Smooth muscle cell of the brain vasculature (primary cell): Measurements from ENCODE around the gene SH2D1A.
"Not testable (repeated sequence)": the region's sequence is repeated elsewhere in the genome, so short reads cannot be mapped to it uniquely, and the experiment has no call there.

ENCODE experiments used
- DNase-seq: peaks from one replicate; pipeline ENCODE4 v3.0.0-alpha.2; 2012; ENCODE audit warnings: low read depth, low spot score

SH2D1A gene

DNA sequence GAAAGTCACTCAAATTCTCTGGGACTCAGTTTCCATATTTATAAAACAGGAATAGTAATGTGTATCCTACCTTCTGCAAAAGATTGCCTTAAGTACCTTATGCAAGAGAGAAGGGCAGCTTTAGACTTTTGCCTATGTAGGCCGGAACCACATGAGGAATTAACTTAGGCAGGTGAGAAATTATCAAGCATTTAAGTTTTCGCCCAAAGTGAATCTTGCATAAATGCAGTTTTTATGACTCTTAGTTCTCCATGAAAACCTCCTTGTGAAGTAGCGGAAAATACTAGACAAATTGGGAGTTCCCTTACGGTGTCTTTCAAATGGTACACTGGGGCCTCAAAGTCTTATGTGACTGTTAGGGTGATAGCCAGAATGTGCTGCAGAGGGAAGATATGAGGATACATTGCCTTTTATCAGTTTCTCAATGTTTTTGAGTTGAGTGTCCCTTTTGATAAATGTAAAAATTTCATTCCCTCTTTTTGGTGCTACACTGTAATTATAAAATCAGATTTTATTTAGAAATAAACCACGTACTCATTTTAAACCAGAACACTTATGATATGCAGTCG, 2.6 kb downstream of the SH2D1A start:
- DNase-seq = no peak

DNA sequence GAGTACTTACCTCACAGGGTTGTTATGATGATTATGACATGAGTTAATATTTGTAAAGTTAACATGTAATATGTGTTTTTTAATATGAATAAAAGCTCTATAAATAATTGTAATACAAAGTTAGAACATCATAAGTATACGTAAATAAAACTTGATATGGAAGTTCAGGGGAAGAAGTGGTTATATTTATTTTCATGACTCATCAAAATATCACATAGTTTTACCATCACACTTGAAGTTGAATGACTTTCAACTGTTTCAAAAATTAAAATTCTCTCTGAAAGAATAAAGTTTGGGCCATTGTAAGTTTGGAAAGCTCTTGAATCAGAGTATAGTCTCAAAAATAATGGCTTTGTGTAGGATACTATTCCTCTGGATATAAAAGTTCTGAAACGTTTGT, 8.3 kb downstream of the SH2D1A start:
- DNase-seq = no peak

DNA sequence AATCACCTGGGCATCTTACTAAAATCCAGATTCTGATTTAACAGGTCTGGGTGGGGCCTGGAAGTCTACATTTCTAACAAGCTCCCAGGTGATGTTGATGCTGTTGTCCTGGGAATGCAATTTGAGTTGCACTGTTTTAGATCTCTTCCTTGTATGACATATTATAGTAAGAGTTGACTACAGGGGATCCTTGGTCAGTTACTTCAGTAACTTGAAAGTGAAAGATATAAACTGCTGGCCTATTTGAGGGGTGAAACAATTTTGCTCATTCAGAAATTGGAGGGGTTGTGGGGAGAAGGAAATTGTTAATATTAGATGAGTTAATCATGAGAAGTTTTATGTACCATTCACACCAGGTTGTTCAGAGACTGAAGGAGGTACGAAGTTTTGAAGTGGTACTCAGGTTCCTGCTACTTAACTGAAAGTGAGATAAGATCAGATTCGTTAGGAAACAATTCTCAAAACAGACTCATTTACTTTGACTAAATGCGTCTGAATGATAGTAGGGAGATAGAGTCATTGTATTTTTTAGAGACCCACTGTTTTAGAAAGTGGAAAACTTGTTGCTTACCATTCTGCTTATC, 12.5 kb downstream of the SH2D1A start:
- no peak for DNase-seq

DNA sequence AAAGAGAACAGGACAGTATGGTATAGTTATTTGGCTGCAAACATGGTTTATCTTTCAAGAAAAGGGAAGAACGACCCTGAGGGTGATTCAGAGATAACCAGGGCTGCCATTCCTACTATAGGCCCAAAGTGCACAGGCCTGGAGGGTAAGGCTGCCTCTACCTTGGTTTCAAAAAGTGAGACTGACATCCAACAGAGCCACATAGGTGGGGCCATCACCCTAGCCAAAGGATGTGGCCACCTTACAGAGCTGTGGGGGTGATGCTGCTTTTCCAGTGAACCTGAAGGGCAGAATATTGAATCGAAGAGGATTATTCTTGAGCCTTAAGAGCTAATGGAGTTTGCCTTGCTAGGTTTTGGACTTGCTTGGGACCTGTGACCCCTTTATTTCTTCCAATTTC, 15.7 kb downstream of the SH2D1A start:
- no peak for DNase-seq

DNA sequence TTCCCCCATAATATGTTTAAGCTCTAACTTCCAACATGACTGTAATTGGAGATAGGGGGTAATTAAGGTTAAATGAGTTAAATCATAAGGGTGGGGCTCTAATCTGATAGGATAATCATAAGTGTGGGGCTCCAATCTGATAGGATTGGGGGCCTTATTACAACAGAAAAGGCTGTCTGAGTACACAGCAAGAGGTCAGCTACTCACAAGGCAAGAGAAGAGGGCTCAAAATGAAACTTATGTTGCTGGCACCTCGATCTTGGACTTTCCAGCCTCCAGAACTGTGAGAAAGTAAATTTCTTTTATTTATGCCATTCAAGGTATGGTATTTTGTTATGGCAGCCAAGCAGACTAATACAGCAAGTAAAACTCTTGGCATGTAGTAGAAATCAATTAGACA, 16.4 kb downstream of the SH2D1A start:
- DNase-seq = no peak

DNA sequence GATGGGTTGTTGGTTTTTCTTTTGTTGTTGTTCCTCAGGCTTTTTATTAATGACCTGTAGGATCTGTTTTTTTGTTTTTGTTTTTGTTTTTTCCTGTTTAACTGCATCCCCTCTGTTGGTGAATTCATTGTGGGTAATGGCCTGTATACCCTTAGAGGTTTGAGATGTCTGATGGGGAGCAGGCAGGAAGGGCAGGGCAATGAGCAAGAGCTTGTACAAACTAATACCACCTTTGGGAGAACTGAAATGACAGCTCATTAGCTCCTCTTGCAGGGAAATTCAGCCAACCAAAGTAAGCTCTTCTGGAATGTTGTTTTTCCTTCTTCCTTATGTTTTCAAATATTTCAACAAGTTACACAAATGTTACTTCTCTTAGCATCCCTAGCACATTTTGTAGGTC, 23.4 kb downstream of the SH2D1A start:
- no peak for DNase-seq

DNA sequence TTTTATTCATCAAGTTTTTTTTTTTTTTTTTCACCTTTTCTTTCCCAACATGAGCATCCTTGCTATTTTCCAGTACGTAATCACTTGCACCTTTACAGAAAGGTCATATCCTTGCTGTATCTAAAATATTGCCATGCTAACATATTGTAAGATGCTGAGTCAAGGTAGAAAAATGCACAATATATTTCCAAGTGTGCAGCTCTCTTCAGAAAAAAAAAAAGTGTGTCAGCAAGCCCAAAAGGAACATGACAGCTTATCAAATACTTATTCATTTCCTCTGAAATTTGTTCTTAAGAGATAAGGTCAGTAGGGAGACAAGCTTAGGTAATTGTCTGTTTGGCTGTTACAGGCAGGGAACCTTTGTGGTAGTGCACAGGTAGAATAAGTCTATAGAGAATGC, 27.0 kb downstream of the SH2D1A start:
- DNase-seq = no peak

DNA sequence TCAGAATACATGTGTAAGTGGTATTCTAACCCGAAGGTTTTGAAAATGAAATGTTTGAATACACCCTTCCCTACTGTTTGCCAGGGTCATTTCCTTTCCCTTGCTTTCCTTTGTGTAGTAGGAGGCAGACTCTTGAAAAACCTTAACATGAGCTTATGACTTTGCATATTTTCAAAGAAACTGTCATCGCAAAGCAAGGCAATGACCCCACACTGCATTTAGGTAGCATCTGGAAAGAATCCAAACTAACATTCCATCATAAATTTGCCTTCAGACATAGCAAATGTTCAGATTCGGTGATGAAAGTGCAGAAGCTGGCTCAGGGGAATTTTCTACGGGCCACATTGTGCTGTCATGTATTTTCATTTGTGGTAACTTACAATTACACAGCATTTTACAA, 32.3 kb downstream of the SH2D1A start:
- no peak for DNase-seq

DNA sequence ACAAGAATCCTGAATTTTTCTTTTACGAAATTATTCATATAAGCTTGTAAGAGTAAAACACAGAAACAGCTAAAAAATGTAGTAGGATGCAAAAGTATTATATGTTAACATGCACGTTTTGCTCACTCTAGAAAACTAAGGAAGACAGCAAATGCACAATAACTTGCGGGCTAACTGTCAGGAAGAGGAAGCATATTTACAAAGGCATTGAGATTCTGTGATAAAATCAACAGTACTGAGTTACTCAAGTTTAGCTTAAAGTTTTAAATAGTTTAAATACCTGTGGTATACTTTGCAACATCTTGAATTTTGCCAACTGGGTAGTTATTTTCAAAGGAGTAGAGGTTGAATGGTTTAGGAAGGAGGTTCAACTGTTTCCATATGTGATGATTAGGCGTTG, 37.0 kb downstream of the SH2D1A start:
- DNase-seq = no peak

DNA sequence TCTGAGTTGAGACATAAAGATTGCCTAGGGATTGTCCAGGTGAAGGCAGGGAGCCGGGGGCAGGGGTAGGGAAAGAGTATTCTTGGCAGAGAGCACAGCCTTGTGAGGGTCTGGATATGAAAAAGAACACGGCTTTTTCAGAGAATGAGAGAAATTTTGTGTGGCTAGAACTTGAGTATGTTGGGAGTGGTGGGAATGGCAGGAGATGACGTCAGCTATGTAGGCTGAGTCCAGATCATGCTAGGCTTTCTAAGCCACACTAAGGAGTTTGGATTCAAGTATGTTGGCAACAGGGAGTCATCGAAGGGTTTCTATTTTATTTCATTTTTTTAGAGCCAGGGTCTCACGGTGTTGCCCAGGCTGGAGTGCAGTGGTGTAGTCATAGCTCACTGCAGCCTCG, 40.0 kb downstream of the SH2D1A start:
- no peak for DNase-seq

DNA sequence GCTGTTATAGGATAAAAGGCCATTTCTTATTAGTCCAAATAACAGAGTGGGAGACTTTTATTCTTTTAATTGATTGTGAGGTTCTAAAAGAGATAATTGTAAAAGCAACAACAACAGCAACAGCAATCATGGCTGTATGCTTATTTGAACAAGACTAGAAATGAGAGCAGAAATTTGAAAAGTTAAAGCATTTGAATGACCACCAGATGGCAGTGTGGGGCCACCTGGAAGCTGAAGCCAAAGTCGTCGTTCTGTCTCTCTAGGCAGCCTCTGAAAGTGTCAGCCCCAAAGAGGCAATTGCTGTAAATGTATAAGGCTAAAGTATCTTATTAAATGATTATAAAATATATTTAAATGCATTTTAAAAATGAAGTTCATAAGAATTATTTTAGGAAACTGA, 42.2 kb downstream of the SH2D1A start:
- peak; percentile 15 for DNase-seq

DNA sequence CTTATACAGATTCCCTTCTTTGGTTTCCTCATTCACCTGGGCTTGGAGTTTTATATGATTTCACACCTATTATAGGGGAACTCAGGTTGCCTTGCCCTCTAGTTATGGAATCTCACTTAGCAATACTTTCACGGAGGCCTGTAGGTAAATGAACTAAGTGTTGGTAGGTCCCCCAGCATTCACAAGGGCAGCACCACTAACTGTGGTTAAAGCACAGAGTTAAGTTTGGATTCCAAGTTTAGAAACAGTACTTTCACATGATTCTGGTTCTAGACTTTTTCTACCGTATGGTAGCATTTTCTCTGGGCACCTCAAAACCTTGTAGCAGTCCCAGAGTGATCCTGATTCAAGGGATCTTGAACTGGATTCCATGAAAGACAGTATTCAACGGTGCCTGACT, 46.4 kb downstream of the SH2D1A start:
- DNase-seq = no peak

DNA sequence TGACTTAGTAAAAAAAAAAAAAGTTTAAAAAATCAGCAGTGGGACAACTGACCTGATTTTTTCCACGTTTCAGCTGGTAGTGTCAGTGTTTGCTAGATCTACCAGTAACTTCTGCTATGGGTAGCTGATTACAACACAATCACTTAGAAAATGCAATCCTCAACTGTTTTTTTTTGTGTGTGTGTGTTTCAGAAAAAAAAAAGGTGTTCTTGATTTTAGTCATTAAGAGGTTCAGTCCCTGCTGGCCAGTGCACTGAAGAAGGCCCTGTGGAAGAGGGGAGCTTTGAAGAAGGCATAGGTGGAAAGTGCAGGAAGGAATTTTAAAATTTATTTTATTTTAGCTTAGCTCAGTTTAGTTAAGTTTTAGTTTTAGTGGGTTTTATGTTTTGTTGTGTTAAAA, 46.9 kb downstream of the SH2D1A start:
- no peak for DNase-seq

DNA sequence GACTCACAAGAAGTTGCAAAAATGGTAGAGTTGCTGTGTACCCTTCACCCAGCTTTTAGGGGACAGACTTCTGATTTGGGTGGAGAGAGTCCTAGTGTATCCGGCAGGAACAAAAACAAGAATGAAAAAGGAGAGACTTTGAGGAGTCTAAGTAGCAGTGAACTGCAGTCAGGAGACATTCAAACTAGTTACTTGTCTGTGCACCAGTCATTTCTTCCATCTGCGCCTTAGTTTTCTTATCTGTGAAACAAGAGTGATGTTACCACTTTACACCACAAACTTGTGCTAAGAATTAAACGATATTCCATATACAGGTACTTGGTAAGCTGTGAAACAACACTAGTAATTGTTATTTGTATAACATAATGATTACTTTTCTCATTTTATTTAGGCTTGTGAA, 47.3 kb downstream of the SH2D1A start:
- no peak for DNase-seq

DNA sequence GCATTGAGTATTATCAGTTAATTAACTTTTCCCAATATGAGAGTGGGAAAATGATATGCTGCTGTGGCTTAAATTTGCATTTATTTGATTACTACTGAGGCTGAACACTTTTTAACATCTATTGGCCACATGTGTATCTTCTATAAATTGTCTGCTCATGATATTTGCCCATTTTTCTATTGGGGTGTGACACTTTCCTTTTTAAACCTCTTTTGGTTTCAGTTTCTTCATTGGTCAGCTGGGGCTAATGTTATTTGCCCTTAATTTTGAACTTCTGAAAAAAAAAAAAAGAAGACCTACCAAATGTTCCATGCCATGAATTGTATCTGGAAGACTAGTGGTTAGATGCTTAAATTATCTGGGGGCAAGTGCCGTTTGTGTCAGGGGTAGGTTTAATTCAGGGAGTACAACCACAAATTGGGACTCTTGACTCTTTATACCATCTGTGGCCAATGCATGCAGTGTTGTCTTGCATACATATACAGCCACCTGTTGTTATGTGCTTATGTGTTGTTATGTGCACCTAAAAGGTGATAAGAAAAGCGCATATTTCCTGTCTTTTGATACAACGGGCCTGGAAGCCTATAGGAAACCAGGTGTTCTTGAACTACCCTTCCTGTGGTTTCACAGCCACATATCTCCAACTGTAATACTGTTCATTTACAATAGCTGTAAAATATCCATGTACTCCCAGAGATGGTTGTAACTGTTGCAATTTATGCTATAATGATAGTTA, 49.0 kb downstream of the SH2D1A start:
- DNase-seq = no peak

DNA sequence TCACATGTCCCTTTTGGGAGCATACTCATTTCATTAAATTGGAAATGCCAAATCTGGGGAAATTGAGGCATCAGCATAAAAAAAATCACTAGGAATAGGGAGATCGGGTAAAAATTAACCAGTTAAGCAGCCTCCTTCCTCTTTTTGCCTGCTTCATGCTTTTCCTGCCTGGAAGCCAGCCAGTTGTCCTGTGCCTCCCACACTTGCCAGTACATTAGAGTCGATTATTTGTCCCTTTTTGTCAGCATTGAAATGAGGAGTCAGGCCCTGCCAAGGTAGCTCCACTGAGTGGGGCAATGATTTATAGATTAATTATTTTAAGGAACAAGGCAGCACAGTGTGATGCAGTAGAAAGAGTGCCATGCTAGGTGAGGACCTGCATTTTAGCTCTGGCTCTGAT, 55.3 kb downstream of the SH2D1A start:
- DNase-seq = no peak

DNA sequence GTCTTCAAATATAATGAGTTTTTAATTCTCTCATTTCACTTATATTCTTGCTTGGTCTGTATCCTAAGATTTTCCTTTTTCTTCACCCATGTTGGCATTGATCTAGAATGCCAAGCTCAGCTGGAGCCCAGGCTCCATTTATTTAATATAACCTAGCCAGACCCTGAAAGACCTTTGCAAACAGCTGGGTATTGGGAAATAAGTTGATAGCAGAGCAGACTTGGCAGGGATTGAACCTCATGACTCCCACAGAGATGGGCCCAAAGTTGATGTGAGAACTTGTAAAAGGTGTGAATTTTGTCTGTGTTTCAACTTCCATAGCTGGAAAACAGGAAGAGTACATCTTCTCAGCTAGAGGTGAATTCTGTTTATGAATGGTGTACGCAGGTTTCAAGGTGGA, 59.5 kb downstream of the SH2D1A start:
- no peak for DNase-seq

DNA sequence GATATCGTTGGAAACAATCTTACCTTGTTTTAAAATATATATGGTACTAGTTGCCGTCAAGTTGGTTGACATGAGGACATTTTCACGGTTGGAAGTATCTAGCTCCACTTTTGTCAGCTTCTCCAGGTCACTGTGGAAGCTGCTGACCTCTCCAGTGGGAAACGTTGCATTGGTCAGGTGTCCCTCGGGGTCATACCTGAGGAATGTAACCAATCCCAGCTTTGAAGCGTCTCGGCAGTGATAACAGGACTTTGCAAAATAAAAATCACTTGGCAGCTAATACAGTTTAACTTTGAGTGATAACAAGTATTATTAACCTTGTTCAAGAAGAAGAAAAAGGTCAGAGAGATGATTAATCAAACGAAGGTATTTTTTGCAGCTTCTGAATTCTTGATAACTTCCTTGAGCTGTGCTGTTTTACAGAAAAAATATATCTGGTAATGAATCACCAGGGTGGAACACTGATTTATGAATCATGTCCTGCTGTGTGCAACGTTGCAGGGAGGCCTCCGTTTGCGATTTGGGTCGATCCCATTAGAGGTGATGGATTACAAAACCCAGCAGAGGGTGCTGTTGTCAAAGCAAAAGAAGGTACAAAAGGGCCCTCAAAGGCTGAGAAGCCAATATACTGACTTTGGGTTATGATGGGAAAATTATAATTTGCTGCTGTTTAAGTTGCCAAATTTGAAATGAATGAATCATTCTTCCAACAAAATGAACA, 60.1 kb downstream of the SH2D1A start:
- peak; percentile 15 for DNase-seq

DNA sequence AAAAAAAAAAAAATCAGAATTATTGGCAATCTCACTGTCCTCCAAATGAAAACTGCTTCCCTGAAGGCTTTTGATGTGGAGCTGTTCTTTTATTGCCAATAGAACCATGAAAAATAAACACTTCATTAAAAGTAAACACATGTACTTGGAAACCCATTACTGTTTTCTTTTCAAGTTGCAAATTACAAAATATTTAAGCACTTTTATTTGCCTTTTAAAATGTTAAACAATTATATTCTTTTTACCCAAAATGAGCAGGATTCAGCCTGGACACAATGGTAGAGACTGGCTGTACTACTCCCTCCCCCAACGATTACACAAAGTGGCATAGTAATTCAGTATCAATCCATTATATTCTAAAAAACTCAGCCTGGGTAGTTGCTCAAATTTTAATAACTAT, 60.9 kb downstream of the SH2D1A start:
- DNase-seq = no peak

DNA sequence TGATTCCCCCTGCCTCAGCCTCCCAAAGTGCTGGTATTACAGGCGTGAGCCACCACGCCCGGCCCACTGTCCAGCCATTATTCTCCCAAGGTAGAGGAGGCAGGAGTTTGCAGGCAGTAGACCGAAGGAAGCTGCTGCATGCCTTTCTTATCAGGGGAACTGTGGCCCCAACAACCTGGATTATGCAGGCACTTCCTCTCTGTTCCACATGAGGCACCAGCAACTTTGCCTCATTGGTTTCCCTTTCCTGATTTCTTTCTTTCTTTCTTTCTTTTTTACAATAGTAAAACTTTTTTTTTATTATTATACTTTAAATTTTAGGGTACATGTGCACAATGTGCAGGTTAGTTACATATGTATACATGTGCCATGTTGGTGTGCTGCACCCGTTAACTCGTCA, 62.0 kb downstream of the SH2D1A start:
- DNase-seq = not testable (repeated sequence)

DNA sequence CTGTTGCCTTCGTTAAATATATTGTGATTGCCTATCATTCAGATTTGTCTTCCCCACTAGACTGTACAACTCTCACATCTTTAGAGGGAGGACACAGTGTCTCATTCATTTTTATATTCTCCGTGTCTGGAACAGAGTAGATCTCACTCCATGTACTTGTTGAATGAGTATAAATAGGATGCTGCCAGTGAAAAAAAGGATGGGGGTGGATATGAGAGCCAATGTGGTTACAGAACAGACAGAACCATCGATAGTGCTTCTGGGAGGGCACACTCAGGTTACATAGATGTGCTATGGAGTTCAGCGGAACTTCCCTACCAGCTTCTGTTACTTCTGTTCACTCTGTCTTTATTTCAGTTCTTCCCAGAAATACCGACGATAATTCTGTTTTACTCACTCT, 66.9 kb downstream of the SH2D1A start:
- DNase-seq = no peak

DNA sequence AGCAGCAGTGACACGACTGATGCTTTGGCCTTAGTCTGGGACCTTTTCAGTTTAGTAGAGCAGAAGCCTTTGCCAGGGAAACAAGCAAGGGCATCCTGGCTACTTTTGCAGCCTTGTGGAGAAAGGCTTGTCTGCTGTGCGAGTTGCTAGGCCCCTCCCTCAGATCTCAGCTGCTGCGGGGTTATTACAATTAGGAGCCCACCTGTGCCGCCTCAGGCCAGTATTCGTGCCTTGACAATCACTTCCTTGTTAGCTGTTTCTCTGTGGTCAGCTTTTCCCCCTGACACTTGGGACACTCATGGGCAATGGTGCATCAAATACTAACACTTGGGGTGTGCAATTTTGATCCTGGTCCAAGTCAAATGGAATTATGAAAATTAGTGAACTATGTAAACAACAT, 67.9 kb downstream of the SH2D1A start:
- no peak for DNase-seq
